ENCODE data around the gene CDH4.

GRCh38 chr20:61682996-61683681, 431.1 kb downstream of the CDH4 start:
- TF ChIP-seq CTCF (IDR thresholded peaks at IDR 0.05): no peak
- no peak for TF ChIP-seq POLR2AphosphoS5 (IDR thresholded peaks at IDR 0.05)
